Thyroid gland (tissue), 4 donors: ENCODE measurements around the gene NME8. TPM values are rescaled to one million over a fixed set of nuclear protein-coding genes. Genes with fewer than 3 reads are reported as not detected.

ENCODE experiments used
- DNase-seq, 2 donors: peaks; one replicate each; pipeline ENCODE4 v3.0.0-alpha.2; 2019
- H3K27ac ChIP-seq, 3 donors: fragments of 200-600 bp; sonication (generic); 1 replicate in 2 of 3; 2 replicates in 1 of 3; pipeline ENCODE4 v1.5.1; 2016 to 2019; ENCODE audit warnings: mild to moderate bottlenecking in 1 of 3, moderate library complexity in 1 of 3
- H3K27me3 ChIP-seq: fragments of 200-600 bp; sonication (generic); one replicate; pipeline ENCODE4 v1.5.1; 2019
- H3K36me3 ChIP-seq, 2 donors: fragments of 200-600 bp; sonication (generic); one replicate each; pipeline ENCODE4 v1.5.1; 2016 to 2019
- H3K4me1 ChIP-seq, 2 donors: fragments of 200-600 bp; sonication (generic); one replicate each; pipeline ENCODE4 v1.5.1; 2017 to 2019
- H3K4me3 ChIP-seq, 3 donors: fragments of 200-600 bp; sonication (generic); replicated peaks in 1 of 3; 1 replicate in 2 of 3; 2 replicates in 1 of 3; pipeline ENCODE4 v1.5.1; 2016; ENCODE audit warnings: mild to moderate bottlenecking in 1 of 3
- H3K9me3 ChIP-seq: fragments of 200-600 bp; sonication (generic); one replicate; pipeline ENCODE4 v1.5.1; 2017
- CTCF ChIP-seq, 6 experiments: fragments of 200-600 bp in 3 of 6; fragments of 450-650 bp in 3 of 6; sonication (generic) in 3 of 6; IDR thresholded peaks; one replicate each; pipeline ENCODE4 v1.5.1; 2016 to 2019; ENCODE audit warnings: antibody characterized with exemption in 6 of 6, mild to moderate bottlenecking in 2 of 6, inconsistent platforms in 1 of 6, moderate library complexity in 1 of 6
- POLR2A ChIP-seq, 2 donors: fragments of 450-650 bp; IDR thresholded peaks; one replicate each; pipeline ENCODE4 v1.6.1; 2017; ENCODE audit warnings: antibody characterized with exemption in 2 of 2, mild to moderate bottlenecking in 2 of 2, moderate library complexity in 1 of 2
- WGBS, 2 donors: methylation state at CpG; one replicate each; pipeline ENCODE4 v1.1.5; 2017; 5-methylcytosine and 5-hydroxymethylcytosine counted together
- intact Hi-C: fragments of 100-400 bp; cut with DNase I; formaldehyde crosslinking; loops from one replicate; pipeline ENCODE4 v1.15.1; 2023
- total RNA-seq, 4 donors: library from RNA; depleted of rRNA; stranded (reverse); fragments of >200 nt; gene quantifications; one replicate each; pipeline ENCODE4 v1.2.3, GENCODE V29; 2016

Gene NME8
- total RNA-seq, 4 donors from 2014 or later = 2.6 TPM; not detected in 3

DNA sequence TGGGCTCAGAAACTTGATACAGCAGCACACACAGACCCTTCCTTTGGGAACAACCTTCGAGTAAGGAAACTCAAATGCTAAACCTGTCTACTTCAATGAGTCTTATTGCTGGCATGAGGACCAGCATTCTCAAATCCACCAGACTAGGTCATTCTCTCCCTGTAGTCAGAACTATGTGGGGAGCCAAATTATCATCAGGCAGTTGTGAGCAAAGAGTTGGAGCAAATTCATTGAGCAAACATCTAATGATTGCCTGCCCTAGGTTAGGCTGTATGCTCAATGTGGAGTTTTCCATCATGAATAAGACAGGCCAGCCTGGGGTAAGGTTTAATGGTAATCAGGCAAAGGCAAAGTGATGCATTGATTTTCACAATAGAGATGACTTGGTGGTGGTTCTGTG is 75.6 kb downstream of the NME8 start:
- H3K27ac ChIP-seq = peak overlapping the region in 2 of 3 donors; percentile 8 to 41
- H3K4me3 ChIP-seq = no peak overlapping the region
- no peak for DNase-seq
- H3K4me1 ChIP-seq = peaks cover 42 to 45% of the 10 kb centered on the region in 2 donors
- no peaks in the 10 kb centered on the region for H3K9me3 ChIP-seq
- no peak for TF ChIP-seq CTCF (IDR thresholded peaks at IDR 0.05)
- TF ChIP-seq POLR2A (IDR thresholded peaks at IDR 0.05) = no peak
- intact Hi-C loops = no loop called here
- H3K36me3 ChIP-seq = no peaks in the 10 kb centered on the region
- WGBS, 2 donors = 83 to 85% methylated on average over 1 of the region's 1 CpG
- no peaks in the 10 kb centered on the region for H3K27me3 ChIP-seq

DNA sequence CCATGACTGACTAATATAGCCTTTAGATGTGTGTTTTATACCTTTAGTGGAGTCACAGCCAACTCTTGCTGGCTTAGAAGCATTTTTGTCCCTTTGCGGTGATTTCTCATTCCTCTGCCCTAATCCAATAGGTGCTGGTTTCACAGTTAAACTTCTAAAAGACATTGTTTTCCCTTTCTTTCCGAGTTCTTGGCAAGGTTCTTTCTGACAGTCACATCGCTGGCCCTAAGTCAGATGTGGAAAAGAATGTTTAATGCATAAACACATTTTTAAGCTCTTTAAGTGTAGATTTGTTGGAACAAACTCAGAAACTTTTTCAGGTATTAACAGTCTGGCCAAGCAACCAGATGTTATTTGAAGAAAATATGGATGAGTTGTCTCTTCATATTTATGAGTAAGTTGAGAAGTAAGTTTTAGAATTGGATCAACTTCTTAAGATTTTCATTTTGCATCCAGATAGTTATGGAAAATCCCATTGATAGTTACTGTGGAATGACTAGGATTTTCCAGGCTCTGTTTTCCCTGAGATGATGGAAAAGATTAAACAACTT is 76.2 kb downstream of the NME8 start:
- Histone ChIP-seq H3K4me3 (no peak overlapping the region), H3K4me1 (peaks cover 47 to 50% of the 10 kb centered on the region in 2 donors), H3K27ac (peak overlapping the region in 2 of 3 donors; percentile 8 to 41), H3K36me3 (no peaks in the 10 kb centered on the region), H3K9me3 (no peaks in the 10 kb centered on the region), H3K27me3 (no peaks in the 10 kb centered on the region)
- TF ChIP-seq POLR2A (IDR thresholded peaks at IDR 0.05) (no peak), CTCF (IDR thresholded peaks at IDR 0.05) (no peak)
- WGBS, 2 donors = 65 to 82% methylated on average over 3 of the region's 3 CpGs
- DNase-seq = no peak
- intact Hi-C loops = no loop called here

DNA sequence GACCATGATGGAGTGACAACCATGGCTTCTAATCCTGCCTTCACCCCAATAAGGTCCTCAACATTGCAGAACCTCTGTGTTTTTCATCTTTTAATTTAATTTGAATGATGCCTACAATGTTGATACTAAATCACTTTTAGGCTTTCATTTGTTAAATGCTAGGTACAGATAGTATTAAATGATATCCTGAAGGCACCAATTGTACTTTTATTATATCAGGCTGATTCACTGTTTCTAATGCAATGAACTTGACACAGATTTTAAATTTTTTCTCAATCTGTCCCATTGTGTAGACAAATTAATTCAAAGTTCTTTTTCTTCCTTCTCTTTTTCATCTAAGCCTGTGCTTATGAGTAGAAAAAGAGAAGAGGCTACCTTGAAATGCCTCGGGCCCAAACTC is 77.2 kb downstream of the NME8 start:
- Histone ChIP-seq H3K36me3 (no peaks in the 10 kb centered on the region), H3K27ac (no peak overlapping the region), H3K27me3 (no peaks in the 10 kb centered on the region), H3K4me3 (no peak overlapping the region), H3K4me1 (peaks cover 53 to 55% of the 10 kb centered on the region in 2 donors), H3K9me3 (no peaks in the 10 kb centered on the region)
- 97 to 98% methylated on average over 1 of the region's 1 CpG for WGBS, 2 donors
- intact Hi-C loops = no loop called here
- TF ChIP-seq CTCF (IDR thresholded peaks at IDR 0.05) (no peak), POLR2A (IDR thresholded peaks at IDR 0.05) (no peak)
- no peak for DNase-seq

GRCh38 chr7:37927773-37928444 is 79.5 kb downstream of the NME8 start:
- Histone ChIP-seq H3K27ac (peak overlapping the region in 1 of 3 donors; percentile 99), H3K27me3 (no peaks in the 10 kb centered on the region), H3K4me3 (no peak overlapping the region), H3K9me3 (no peaks in the 10 kb centered on the region), H3K4me1 (peaks cover 56 to 72% of the 10 kb centered on the region in 2 donors), H3K36me3 (no peaks in the 10 kb centered on the region)
- WGBS, 2 donors = 83 to 94% methylated on average over 2 of the region's 2 CpGs
- TF ChIP-seq POLR2A (IDR thresholded peaks at IDR 0.05) (no peak), CTCF (IDR thresholded peaks at IDR 0.05) (no peak)
- no peak for DNase-seq
- intact Hi-C loops = no loop called here

GRCh38 chr7:37928878-37929277 is 80.5 kb downstream of the NME8 start:
- H3K27ac ChIP-seq = peak overlapping the region in 2 of 3 donors; percentile 13 to 99
- no peaks in the 10 kb centered on the region for H3K9me3 ChIP-seq
- H3K4me3 ChIP-seq = no peak overlapping the region
- no peak for DNase-seq
- peaks cover 56 to 70% of the 10 kb centered on the region in 2 donors for H3K4me1 ChIP-seq
- H3K36me3 ChIP-seq = no peaks in the 10 kb centered on the region
- 93% methylated on average over 4 of the region's 4 CpGs for WGBS, 2 donors
- intact Hi-C loops = no loop called here
- H3K27me3 ChIP-seq = no peaks in the 10 kb centered on the region
- TF ChIP-seq POLR2A (IDR thresholded peaks at IDR 0.05) (no peak), CTCF (IDR thresholded peaks at IDR 0.05) (no peak)
